HG03457 (cell line): Measurements from ENCODE around the gene ERCC6.

Source experiments
- ATAC-seq: cut with Tn5 transposase; IDR thresholded peaks from one replicate; pipeline ENCODE4 v1.9.1; 2021; ENCODE audit warnings: moderate number of reproducible peaks; ENCODE audit not compliant: unreplicated experiment

The ERCC6 gene

DNA sequence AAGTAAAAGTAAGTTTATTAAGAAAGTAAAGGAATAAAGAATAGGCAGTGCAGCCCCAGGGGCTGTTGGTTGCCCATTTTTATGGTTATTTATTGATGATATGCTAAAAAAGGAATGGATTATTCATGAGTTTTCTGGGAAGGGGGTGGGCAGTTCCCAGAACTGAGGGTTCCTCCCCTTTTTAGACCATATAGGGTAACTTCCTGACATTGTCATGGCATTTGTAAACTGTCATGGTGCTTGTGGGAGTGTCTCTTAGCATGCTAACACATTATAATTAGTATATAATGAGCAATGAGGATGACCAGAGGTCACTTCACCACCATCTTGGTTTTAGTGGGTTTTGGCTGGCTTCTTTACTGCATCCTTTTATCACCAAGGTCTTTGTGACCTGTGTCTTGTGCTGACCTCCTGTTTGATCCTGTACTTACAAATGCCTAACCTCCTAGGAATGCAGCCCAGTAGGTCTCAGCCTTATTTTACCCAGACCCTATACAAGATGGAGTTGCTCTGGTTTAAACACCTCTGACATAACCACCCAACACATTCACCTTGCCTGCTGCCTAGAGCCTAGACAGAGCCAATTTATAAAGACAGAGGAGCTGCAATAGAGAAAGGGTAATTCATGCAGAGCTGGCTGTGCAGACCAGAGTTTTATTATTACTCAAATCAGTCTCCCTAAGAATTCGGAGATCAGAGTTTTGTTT is 10.9 kb upstream of the ERCC6 start:
- no peak for ATAC-seq

DNA sequence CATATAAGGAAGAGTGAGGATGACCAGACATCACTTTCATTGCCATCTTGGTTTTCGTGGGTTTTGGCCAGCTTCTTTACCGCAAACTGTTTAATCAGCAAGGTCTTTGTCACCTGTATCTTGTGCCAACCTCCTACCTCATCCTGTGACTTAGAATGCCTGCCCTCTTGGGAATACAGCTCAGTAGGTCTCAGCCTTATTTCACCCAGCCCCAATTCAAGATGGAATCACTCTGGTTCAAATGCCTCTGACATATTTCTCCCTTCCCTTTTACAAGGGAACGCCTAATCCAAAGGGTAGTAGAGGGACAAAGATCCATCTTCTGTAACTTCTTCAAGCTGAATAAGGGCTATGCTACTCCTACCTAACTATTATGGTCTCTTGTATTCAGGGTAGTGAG is 4.7 kb upstream of the ERCC6 start:
- ATAC-seq = no peak

DNA sequence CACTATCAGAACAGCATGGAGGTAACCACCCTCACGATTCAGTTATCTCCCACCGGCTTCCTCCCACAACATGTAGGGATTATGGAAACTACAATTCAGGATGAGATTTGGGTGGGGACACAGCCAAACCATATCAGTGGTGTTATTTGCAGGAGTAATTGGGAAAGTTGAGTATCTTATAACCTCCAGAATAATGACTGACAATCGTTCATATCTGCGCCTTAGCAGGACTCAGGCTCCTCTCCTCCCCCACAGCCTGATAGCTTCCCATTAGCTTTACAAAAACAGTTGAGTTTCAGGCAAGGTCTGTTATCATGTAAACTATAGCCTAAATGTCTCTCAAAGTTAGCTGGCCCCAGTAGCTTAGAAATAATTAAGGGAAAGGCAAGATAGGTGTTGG is 3.4 kb upstream of the ERCC6 start:
- no peak for ATAC-seq

DNA sequence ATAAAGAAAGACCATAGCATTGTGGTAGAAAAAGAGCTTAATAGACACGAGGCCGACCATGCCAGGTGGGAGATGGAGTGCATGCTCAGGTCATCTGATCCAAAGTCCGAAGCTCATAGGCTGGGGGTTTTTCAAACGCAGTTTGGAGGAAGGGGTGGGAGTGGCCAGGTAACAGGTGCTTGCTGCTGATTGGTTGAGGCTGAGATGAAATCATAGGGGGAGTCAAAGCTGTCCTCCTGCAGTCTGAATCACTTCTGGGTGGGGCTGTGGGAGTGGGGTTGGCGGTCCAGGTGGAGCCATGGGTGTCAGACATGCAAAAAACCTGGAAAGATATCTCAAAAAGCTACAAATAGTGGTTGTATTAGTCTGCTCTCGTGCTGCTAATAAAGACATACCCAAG is 2.8 kb upstream of the ERCC6 start:
- no peak for ATAC-seq

DNA sequence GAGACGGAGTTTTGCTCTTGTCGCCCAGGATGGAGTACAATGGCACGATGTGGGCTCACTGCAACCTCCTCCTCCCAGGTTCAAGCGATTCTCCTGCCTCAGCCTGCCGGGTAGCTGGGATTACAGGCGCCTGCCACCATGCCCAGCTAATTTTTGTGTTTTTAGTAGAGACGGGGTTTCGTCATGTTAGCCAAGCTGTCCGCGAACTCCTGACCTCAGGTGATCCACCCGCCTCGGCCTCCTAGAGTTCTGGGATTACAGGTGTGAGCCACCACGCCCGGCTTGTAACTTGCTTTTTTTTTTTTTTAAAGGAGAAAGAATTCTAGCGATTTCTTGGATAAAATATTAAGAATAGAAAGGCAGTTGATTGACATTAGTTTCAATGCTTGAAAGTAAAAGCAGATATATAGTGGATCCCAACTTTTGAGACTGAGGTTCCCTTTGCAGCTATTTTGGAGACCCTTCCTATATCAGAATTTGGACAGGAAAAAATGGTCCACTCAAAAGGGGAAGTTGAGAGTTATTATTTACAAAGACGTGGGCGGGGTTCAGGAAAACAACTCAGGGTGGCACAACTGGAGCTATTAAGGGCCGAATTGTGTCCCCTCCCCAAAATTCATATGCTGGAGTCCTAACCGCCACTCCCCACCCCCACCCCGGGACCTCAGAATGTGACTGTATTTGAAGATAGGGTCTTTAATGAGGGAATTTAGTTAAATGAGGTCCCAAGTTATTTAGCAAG is 1.3 kb upstream of the ERCC6 start:
- ATAC-seq = no peak

DNA sequence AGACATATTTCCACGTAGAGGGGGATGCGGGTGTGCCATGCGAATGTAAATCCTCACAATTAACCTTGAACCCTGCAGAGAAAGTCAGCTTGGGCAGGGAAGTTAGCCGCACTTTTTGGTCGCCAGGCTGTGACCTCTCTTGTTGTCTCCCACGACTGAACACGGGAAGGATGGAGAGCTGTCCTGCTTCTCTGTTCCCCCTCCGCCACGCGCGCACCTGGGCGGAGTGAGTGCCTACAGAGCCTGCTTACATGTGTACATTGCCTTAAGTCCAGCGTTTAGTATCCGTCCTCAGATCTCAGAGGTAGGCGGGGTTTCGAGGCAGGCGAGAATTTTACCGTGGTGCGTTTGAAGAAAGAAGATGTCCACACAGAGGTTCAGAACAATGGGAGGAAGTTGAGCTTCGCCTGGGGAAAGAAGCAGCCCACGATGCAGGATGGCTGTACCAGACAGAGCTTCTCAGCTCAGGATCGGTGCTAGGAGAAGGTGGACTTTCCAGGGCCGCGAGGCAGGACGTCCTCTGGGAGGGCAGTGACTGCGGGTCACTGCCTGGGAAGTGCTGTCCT is 482 bp upstream of the ERCC6 start:
- ATAC-seq = peak; percentile 10

DNA sequence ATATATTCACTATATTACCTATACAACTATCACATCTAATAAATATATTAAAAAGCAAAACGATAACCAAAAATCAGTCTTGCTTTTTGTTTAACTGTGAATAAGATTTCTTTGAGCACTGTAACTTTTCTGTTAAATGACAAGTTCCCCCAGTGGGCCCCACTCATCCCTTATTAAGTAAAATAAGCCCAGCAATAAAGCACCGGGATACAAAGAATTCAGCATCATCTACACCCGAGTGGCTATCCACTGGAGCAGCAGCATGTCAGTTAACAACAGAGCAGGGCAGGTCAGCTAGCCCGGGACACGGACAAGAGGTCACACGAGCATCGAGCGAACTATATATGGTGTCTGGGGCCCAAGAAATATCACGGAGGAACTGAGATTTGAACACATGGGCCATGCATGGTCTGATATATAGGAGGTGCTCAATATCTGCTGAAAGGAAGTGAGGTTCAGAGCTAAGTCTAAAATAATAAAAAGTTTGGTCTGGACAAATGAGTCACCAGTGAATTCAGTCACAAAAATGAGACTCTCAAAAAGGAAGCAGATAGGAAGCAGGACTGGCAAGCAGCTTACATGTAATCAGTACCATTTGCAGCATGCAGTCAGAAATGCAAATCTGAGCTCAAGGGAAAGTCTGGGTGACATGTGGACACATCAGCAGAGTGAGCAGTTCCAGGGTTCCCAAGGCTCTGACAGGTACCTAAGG is 4.1 kb downstream of the ERCC6 start:
- peak; percentile 35 for ATAC-seq

DNA sequence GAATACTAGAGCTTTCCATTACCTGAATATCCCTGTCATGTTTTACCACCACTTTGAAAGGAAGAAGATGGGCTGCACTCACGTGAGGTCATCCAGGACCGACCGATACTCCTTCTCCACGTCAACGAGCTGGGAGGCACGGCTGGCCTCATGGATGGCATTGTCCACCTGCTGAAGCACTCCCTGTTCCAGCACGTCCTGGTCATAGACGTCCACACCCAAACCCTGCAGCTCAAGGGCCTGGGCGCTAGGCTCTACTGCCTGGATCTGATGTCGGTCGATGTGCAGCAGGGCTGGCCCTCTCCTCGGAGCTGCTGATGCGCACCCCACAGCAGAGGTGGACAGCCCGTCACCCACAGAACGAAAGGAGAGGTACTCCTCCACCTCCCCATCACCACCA is 6.5 kb downstream of the ERCC6 start:
- ATAC-seq = no peak

DNA sequence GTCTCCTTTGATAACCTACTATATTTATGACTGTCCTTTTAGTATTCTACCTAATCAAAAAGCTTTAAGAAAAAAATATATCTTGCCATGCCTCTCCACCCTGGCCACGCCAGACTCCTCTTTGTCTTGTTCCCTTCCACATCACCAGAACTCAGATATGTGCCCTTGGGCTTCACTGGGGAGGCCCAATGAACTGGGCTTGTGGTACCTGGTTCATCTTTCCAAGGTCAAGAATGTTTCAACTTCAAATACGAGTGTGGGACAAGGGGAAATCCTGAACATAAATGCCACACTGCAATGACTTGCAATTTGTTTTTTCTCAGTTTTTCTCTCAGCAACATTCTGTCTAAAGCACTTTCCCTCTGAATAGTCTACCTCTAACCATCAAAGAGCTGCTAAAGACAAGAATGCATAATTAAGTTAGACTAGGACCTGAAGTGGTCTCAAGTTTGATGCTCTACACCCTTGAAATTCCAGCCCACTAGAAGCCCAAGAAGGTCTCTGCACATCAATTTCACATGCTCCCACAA is 9.9 kb downstream of the ERCC6 start:
- no peak for ATAC-seq

DNA sequence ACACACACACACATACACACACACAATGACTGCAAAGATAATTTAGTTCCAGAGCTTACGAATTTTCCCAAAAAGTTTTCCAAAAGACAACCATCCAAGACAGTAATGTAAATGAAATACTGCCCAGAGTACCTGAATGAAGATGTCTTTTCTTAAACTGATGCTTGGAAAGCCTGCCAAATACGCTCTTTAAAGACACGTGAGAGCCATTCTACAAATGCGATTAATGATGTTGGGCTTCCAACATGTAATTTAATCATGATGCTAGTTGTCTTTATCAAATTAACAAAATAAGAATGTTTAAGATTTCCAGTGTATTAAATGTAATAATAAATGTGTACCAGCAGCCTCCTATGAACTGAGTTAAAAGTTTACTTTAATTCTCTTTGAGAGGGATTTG is 11.1 kb downstream of the ERCC6 start:
- ATAC-seq = no peak

DNA sequence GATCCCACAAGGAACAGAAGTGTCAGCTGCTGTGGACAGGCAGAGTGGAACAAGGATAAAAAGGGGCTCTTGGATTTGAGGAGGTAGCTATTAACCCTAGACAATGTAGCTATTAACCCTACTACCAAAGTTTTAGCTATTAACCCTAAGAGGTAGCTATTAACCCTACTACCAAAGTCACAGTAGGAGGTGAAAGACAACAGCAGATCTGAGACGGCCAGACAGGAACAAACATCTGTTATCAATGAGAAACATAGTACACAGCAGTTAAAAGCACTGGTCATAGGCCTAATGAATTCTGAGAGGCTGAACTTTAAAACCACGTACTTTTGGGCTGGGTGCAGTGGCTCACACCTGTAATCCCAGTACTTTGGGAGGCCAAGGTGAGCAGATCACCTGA is 11.9 kb downstream of the ERCC6 start:
- ATAC-seq = no peak

DNA sequence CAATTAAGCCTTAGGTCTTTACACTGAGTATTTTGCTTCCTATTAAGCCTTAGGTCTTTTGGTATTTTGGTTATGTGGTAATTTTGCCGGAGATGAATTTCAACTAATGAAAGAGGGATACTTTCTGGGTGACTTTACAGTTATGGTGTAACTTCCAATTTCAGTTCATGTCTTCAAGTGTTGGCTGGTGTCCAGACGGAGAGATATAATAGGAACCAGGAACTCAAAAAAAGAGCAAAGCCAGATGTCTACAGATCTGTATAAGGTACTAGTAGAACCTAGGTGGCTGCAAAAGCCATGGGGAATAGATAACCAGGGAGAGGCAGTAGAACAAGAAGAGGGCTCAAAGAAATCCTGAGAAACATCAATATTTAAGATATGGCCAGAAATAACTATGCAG is 12.3 kb downstream of the ERCC6 start:
- no peak for ATAC-seq

DNA sequence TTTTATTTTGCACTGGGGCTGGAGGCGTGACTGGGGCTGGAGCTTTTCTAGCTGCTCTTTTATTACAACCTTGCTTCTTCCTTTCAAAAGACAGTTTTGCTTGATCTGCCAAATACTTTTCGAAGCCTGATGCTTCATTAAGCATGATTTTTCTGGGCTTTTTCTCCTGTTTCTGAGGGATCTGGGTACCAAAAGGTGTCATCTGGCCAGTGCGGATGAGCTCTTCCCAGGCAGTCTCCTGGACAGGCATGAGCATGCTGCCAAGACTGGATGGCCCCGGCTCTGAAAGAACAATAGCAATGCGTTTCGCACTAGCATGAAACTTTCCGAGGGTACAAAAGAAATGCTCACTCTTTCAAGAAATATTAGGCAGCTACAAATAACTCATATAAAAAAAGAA is 14.4 kb downstream of the ERCC6 start:
- no peak for ATAC-seq

DNA sequence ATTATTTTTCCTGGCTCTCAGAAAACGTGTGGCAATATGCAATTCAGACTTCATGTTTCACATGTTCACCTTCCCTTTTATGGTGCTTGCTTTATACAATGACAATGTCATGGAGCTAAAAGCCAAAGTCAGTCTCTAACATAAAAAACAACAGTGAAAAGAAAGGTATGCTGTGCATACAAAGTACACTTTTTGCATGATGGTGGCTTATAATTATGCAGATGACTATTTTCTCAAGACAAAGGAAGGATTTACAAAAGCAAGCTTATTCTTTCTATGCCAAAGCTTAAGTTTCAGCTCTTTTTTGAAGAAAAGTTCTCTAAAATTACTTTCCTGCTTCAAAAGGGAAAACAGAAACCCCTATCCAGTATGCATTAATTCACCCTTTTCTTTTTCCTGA is 15.6 kb downstream of the ERCC6 start:
- ATAC-seq = no peak

DNA sequence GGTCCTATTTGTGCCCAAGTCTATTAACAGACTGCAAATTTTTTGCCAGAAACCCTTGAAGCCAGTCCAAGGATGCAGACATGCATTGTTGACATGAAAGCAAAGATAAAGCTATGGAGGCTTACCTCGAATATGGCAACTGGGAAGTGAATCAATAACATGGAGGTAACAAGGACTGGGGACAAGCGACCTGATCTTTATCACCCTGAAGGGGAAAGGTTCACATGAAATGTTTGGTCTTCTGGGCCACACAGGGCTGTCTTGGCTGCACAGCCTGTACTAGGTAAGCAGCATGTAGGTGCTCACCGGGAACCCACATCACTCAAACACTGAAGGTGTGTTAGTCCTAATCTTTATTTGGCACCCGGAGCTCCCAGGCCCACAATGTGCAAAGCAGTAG is 17.9 kb downstream of the ERCC6 start:
- no peak for ATAC-seq

DNA sequence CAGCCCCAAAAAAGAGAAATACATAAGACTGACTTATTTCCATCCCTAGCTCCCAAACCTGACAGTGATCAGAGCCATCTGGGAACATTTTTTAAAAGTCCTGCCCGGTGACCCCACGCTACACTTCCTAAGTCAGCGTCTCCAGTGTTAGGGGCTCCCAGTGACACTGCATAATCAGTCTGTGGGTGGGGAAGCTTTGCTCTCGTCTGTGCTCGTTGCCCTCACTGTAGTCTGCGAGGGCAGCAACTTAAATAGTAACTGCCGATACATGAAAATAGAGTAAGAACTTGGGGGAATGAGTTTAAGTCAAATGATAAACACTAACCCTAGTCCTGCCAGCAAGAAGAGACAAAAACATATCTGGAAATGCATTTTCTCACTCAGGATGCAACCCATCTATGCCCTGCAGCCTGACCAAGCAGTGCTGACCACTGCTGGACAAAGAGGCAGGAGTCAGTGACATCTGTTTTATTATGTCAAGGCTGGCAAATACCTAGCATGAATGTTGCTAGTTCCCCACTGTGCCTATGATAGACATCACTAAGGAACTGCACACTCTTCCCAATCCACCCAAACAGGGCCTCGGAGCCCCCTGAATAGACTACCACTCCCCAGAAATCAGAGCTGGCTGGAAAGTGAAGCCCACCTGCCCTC is 18.7 kb downstream of the ERCC6 start:
- no peak for ATAC-seq

DNA sequence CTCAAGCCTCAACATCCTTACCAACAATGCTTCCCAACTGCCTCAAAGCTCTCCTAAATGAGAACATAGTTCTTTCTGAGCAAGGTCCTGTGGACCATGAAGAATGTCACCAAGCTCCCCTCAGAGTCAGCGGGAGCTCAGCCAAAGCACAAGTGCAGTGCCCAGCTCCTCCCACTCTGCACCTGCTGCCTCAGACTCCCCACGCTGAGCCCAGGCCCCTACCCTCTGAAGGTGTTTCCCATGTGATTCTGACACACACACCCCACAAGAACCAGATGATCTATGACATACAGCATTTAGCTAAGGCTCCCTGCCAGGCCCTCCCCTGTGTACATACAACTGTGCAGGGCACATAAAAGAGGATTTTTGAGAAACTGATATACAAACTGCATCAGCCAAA is 19.2 kb downstream of the ERCC6 start:
- ATAC-seq = no peak

DNA sequence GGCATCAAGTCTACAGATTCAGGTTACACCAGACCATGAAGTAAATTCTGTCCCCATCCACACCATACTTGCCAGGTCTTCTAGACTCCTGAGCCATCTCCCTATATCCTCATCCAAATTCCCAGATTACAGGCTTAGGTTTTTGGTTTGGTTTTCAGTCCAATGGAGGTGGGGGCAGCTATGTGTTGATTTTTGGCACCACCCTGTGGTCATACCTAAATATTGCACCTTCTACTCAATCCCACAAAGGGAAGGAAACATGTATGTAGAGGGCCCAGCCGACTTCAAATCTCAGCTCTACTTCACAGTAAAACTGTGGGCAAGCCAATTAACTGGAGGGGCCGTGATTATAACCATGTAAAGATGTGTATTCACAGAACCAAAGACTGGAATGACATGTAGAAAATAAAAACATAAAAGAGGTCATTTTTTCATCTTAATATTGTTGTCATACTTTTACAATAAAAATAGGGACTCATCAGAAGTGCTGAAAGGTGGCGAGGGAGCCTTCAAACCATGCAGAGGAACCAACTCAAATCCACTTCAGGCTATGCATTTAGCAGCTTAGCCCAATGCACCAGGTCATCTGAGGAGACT is 19.8 kb downstream of the ERCC6 start:
- ATAC-seq = no peak

DNA sequence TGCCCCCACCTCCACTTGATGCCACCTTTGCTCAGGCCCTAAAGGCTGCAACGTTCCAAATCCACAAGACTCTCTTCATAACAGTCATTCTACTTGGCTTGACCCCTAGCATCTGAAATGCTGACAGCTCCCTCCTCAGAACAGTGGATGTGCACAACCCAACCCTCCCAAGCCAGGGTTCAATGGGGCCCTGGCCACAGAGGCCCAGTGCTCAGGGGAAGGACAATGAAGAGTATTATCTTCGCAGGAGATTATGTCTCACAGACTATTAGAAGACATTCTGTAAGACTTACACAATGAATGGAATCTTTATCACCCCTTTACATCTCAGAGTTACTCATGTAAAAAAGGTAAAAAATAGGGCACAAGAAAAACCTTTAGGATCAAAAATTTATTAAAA is 20.4 kb downstream of the ERCC6 start:
- no peak for ATAC-seq

DNA sequence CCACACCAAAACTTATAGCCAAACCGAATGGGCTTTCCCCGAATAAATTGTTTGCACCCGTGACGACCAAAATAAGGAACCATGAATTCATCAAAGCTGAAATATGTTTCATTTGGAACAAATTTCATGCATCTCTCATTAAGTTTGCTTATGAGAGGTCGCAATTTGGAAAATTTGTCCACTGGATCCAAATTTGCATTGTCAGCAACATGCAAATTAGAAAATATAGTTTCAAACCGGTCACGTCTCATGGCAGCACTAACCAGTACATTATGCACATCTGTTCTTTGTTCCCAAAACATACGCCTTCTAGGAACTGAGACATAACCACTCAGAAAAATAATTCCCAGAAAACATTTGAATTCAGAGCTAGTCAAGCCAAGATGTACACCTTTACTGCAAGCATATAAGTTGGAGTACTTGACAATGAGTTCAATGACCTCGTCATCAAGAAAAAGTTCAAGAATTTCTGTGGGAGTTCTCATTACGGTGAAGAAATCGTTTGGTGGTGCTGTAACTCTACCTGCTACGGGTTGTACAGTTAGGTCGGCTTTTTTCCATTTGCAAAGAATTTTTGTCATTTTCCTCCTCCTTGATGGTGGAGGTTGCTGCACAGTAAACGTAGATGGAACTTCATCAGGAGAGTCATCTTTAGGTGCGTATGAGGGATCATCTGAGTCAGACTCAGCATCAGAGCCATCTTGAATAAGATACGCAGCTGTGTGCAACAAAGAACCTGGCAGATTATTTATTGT is 22.5 kb downstream of the ERCC6 start:
- no peak for ATAC-seq
